ENCODE results near the gene PLCB3.
A peak's percentile ranks its signal among the peaks of the same experiment; 100 is the strongest.

PLCB3 gene

GRCh38 chr11:64290352-64291261 lies 39.3 kb downstream of the PLCB3 start:
- H3K27me3 ChIP-seq (ENCODE audit: insufficient read depth, low read length, poor library complexity) = peaks cover 51% of the 10 kb centered on the region

GRCh38 chr11:64291262-64291751 lies 40.0 kb downstream of the PLCB3 start, which contains the start of gene KCNK4:
KCNK4 (plus strand) TSS chr11:64291302; CDS start chr11:64293019, 1,717 bp downstream.
- no CpG with 5 or more reads among the region's 45 CpGs for WGBS (ENCODE audit: extremely low coverage, insufficient coverage, low lambda C conversion rate)
- H3K79me2 ChIP-seq (ENCODE audit: control insufficient read depth, insufficient read depth, low read length) = no peaks in the 10 kb centered on the region
- no peak within 1 kb of the TSS for H2BK120ac ChIP-seq (ENCODE audit: low read depth, low read length)
- H2AK5ac ChIP-seq (ENCODE audit: low read length) = no peak within 1 kb of the TSS
- no peak within 1 kb of the TSS for H3K4me3 ChIP-seq (ENCODE audit: low read length)
- H4K5ac ChIP-seq (ENCODE audit: low read length) = no peak within 1 kb of the TSS
- H3K4ac ChIP-seq (ENCODE audit: low read depth, low read length) = no peak within 1 kb of the TSS
- DNase-seq = no peak
- H3K56ac ChIP-seq (ENCODE audit: low read length) = peak within 1 kb of the TSS; percentile 25
- no peak within 1 kb of the TSS for H3K27ac ChIP-seq (ENCODE audit: low read depth, low read length)
- H3K27me3 ChIP-seq (ENCODE audit: insufficient read depth, low read length, poor library complexity) = peaks cover 58% of the 10 kb centered on the region
- no peak within 1 kb of the TSS for H2BK5ac ChIP-seq (ENCODE audit: low read length)
- no peaks in the 10 kb centered on the region for H3K36me3 ChIP-seq (ENCODE audit: control insufficient read depth, insufficient read depth, low read length)
- H4K8ac ChIP-seq (ENCODE audit: low read depth, low read length) = no peak within 1 kb of the TSS
- peak within 1 kb of the TSS; percentile 15 for H3K4me2 ChIP-seq (ENCODE audit: low read length)
- H3K79me1 ChIP-seq (ENCODE audit: low read length) = no peaks in the 10 kb centered on the region
- peak within 1 kb of the TSS; percentile 29 for H3K9ac ChIP-seq (ENCODE audit: low read length)
- H3K4me1 ChIP-seq (ENCODE audit: control insufficient read depth, low read depth, low read length) = no peaks in the 10 kb centered on the region
- no peak within 1 kb of the TSS for H3K23ac ChIP-seq (ENCODE audit: low read length)
- no peak within 1 kb of the TSS for H2BK15ac ChIP-seq (replicated peaks; ENCODE audit: low read depth)
- H3K18ac ChIP-seq (ENCODE audit: low read length) = no peak within 1 kb of the TSS

More at GRCh38 chr11:64290352-64291261, 39.3 kb downstream of the PLCB3 start:
- H4K5ac ChIP-seq (ENCODE audit: low read length) = no peak overlapping the region
- H2BK120ac ChIP-seq (ENCODE audit: low read depth, low read length) = no peak overlapping the region
- DNase-seq = no peak
- no CpG with 5 or more reads among the region's 10 CpGs for WGBS (ENCODE audit: extremely low coverage, insufficient coverage, low lambda C conversion rate)
- H3K4me3 ChIP-seq (ENCODE audit: low read length) = no peak overlapping the region
- no peak overlapping the region for H3K23ac ChIP-seq (ENCODE audit: low read length)
- H3K18ac ChIP-seq (ENCODE audit: low read length) = no peak overlapping the region
- no peaks in the 10 kb centered on the region for H3K36me3 ChIP-seq (ENCODE audit: control insufficient read depth, insufficient read depth, low read length)
- no peak overlapping the region for H3K4ac ChIP-seq (ENCODE audit: low read depth, low read length)
- no peak overlapping the region for H2BK15ac ChIP-seq (replicated peaks; ENCODE audit: low read depth)
- H3K56ac ChIP-seq (ENCODE audit: low read length) = no peak overlapping the region
- H3K4me1 ChIP-seq (ENCODE audit: control insufficient read depth, low read depth, low read length) = peaks cover 2% of the 10 kb centered on the region
- H3K27ac ChIP-seq (ENCODE audit: low read depth, low read length) = no peak overlapping the region
- no peaks in the 10 kb centered on the region for H3K79me1 ChIP-seq (ENCODE audit: low read length)
- no peak overlapping the region for H4K8ac ChIP-seq (ENCODE audit: low read depth, low read length)
- H3K4me2 ChIP-seq (ENCODE audit: low read length) = no peak overlapping the region
- H2AK5ac ChIP-seq (ENCODE audit: low read length) = no peak overlapping the region
- no peaks in the 10 kb centered on the region for H3K79me2 ChIP-seq (ENCODE audit: control insufficient read depth, insufficient read depth, low read length)
- no peak overlapping the region for H3K9ac ChIP-seq (ENCODE audit: low read length)
- no peak overlapping the region for H2BK5ac ChIP-seq (ENCODE audit: low read length)

GRCh38 chr11:64291752-64292459 lies 40.6 kb downstream of the PLCB3 start:
- H3K23ac ChIP-seq (ENCODE audit: low read length) = no peak overlapping the region
- no peak overlapping the region for H2AK5ac ChIP-seq (ENCODE audit: low read length)
- no peak overlapping the region for H3K27ac ChIP-seq (ENCODE audit: low read depth, low read length)
- H4K8ac ChIP-seq (ENCODE audit: low read depth, low read length) = no peak overlapping the region
- H3K4me2 ChIP-seq (ENCODE audit: low read length) = peak overlapping the region; percentile 15
- no peaks in the 10 kb centered on the region for H3K36me3 ChIP-seq (ENCODE audit: control insufficient read depth, insufficient read depth, low read length)
- peaks cover 64% of the 10 kb centered on the region for H3K27me3 ChIP-seq (ENCODE audit: insufficient read depth, low read length, poor library complexity)
- no peaks in the 10 kb centered on the region for H3K4me1 ChIP-seq (ENCODE audit: control insufficient read depth, low read depth, low read length)
- peak overlapping the region; percentile 25 for H3K56ac ChIP-seq (ENCODE audit: low read length)
- H4K5ac ChIP-seq (ENCODE audit: low read length) = no peak overlapping the region
- no peak overlapping the region for H3K4ac ChIP-seq (ENCODE audit: low read depth, low read length)
- H3K79me2 ChIP-seq (ENCODE audit: control insufficient read depth, insufficient read depth, low read length) = no peaks in the 10 kb centered on the region
- no peak overlapping the region for H2BK15ac ChIP-seq (replicated peaks; ENCODE audit: low read depth)
- no peak overlapping the region for H3K18ac ChIP-seq (ENCODE audit: low read length)
- H2BK120ac ChIP-seq (ENCODE audit: low read depth, low read length) = no peak overlapping the region
- H3K4me3 ChIP-seq (ENCODE audit: low read length) = no peak overlapping the region
- H3K9ac ChIP-seq (ENCODE audit: low read length) = no peak overlapping the region
- no peak for DNase-seq
- H2BK5ac ChIP-seq (ENCODE audit: low read length) = no peak overlapping the region
- no CpG with 5 or more reads among the region's 96 CpGs for WGBS (ENCODE audit: extremely low coverage, insufficient coverage, low lambda C conversion rate)
- H3K79me1 ChIP-seq (ENCODE audit: low read length) = no peaks in the 10 kb centered on the region

- Histone ChIP-seq H2AK5ac (ENCODE audit: low read length) (no peak overlapping the region), H2BK5ac (ENCODE audit: low read length) (no peak overlapping the region), H2BK120ac (ENCODE audit: low read depth, low read length) (no peak overlapping the region), H3K27ac (ENCODE audit: low read depth, low read length) (no peak overlapping the region), H3K27me3 (ENCODE audit: insufficient read depth, low read length, poor library complexity) (peaks cover 72% of the 10 kb centered on the region), H3K23ac (ENCODE audit: low read length) (no peak overlapping the region), H3K18ac (ENCODE audit: low read length) (no peak overlapping the region), H3K4me2 (ENCODE audit: low read length) (no peak overlapping the region), H3K9ac (ENCODE audit: low read length) (no peak overlapping the region), H3K56ac (ENCODE audit: low read length) (no peak overlapping the region), H2BK15ac (replicated peaks; ENCODE audit: low read depth) (no peak overlapping the region), H4K8ac (ENCODE audit: low read depth, low read length) (no peak overlapping the region), H3K4ac (ENCODE audit: low read depth, low read length) (no peak overlapping the region), H3K4me1 (ENCODE audit: control insufficient read depth, low read depth, low read length) (no peaks in the 10 kb centered on the region), H4K5ac (ENCODE audit: low read length) (no peak overlapping the region), H3K79me2 (ENCODE audit: control insufficient read depth, insufficient read depth, low read length) (no peaks in the 10 kb centered on the region), H3K36me3 (ENCODE audit: control insufficient read depth, insufficient read depth, low read length) (no peaks in the 10 kb centered on the region), H3K79me1 (ENCODE audit: low read length) (no peaks in the 10 kb centered on the region), H3K4me3 (ENCODE audit: low read length) (no peak overlapping the region)
- no peak for DNase-seq
- no CpG with 5 or more reads among the region's 42 CpGs for WGBS (ENCODE audit: extremely low coverage, insufficient coverage, low lambda C conversion rate)
Observed at GRCh38 chr11:64292460-64293254, 41.3 kb downstream of the PLCB3 start.

GRCh38 chr11:64294774-64295173 lies 43.4 kb downstream of the PLCB3 start:
- Histone ChIP-seq H3K79me2 (ENCODE audit: control insufficient read depth, insufficient read depth, low read length) (no peaks in the 10 kb centered on the region), H2BK120ac (ENCODE audit: low read depth, low read length) (no peak overlapping the region), H3K79me1 (ENCODE audit: low read length) (no peaks in the 10 kb centered on the region), H3K4me3 (ENCODE audit: low read length) (no peak overlapping the region), H3K4me1 (ENCODE audit: control insufficient read depth, low read depth, low read length) (no peaks in the 10 kb centered on the region), H3K23ac (ENCODE audit: low read length) (no peak overlapping the region), H3K56ac (ENCODE audit: low read length) (no peak overlapping the region), H2BK15ac (replicated peaks; ENCODE audit: low read depth) (no peak overlapping the region), H3K4me2 (ENCODE audit: low read length) (no peak overlapping the region), H4K5ac (ENCODE audit: low read length) (no peak overlapping the region), H3K27ac (ENCODE audit: low read depth, low read length) (no peak overlapping the region), H3K36me3 (ENCODE audit: control insufficient read depth, insufficient read depth, low read length) (no peaks in the 10 kb centered on the region), H4K8ac (ENCODE audit: low read depth, low read length) (no peak overlapping the region), H3K27me3 (ENCODE audit: insufficient read depth, low read length, poor library complexity) (peaks cover 89% of the 10 kb centered on the region), H2BK5ac (ENCODE audit: low read length) (no peak overlapping the region), H3K9ac (ENCODE audit: low read length) (no peak overlapping the region), H2AK5ac (ENCODE audit: low read length) (no peak overlapping the region), H3K4ac (ENCODE audit: low read depth, low read length) (no peak overlapping the region), H3K18ac (ENCODE audit: low read length) (no peak overlapping the region)
- WGBS (ENCODE audit: extremely low coverage, insufficient coverage, low lambda C conversion rate) = no CpG with 5 or more reads among the region's 3 CpGs
- DNase-seq = no peak
